ENCODE measurements around the gene UCP3.
"Not testable (repeated sequence)": the region's sequence is repeated elsewhere in the genome, so short reads cannot be mapped to it uniquely, and the experiment has no call there.

DNA sequence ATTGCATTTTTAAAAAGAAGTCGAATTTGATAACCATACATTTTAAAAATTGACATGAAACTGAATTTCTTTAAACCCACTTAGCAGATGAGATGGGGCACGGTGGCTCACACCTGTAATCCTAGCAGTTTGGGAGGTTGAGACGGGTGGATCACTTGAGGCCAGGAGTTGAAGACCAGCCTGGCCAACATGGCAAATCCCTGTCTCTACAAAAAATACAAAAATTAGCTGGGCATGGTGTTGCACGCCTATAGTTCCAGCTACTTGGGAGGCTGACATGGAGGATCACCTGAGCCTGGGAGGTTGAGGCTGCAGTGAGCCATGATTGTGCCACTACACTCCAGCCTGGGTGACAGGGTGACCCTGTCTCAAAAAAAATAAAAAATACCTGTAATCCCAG, 23.2 kb downstream of the UCP3 start:
- TF ChIP-seq, protein P1, sequence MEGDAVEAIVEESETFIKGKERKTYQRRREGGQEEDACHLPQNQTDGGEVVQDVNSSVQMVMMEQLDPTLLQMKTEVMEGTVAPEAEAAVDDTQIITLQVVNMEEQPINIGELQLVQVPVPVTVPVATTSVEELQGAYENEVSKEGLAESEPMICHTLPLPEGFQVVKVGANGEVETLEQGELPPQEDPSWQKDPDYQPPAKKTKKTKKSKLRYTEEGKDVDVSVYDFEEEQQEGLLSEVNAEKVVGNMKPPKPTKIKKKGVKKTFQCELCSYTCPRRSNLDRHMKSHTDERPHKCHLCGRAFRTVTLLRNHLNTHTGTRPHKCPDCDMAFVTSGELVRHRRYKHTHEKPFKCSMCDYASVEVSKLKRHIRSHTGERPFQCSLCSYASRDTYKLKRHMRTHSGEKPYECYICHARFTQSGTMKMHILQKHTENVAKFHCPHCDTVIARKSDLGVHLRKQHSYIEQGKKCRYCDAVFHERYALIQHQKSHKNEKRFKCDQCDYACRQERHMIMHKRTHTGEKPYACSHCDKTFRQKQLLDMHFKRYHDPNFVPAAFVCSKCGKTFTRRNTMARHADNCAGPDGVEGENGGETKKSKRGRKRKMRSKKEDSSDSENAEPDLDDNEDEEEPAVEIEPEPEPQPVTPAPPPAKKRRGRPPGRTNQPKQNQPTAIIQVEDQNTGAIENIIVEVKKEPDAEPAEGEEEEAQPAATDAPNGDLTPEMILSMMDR (conservative IDR thresholded peaks at IDR 0.05; ENCODE audit: low read depth, low read length): not testable (repeated sequence)
- not testable (repeated sequence) for TF ChIP-seq EZH2 (IDR thresholded peaks at IDR 0.05; ENCODE audit: low read length, unreplicated experiment)

All from PC-3 (cell line).